ENCODE measurements around the gene RPS23.
"Not testable (repeated sequence)": the region's sequence is repeated elsewhere in the genome, so short reads cannot be mapped to it uniquely, and the experiment has no call there.

RPS23 gene

GRCh38 chr5:82287625-82288024 is 9.5 kb upstream of the RPS23 start:
- no peak for DNase-seq

GRCh38 chr5:82285206-82285605 is 7.1 kb upstream of the RPS23 start:
- DNase-seq = no peak

- DNase-seq = no peak
Measured at GRCh38 chr5:82283893-82284292, 5.7 kb upstream of the RPS23 start.

GRCh38 chr5:82278711-82279370 is 687 bp upstream of the RPS23 start:
- DNase-seq = no peak

- no peak for DNase-seq
Measured at GRCh38 chr5:82277613-82277986, 554 bp downstream of the RPS23 start.

GRCh38 chr5:82276800-82277612 is 1.1 kb downstream of the RPS23 start:
- DNase-seq = no peak

GRCh38 chr5:82275216-82275664 is 2.9 kb downstream of the RPS23 start:
- DNase-seq = no peak

GRCh38 chr5:82274343-82275211 is 3.6 kb downstream of the RPS23 start:
- no peak for DNase-seq

GRCh38 chr5:82273426-82273825 is 4.7 kb downstream of the RPS23 start:
- DNase-seq = not testable (repeated sequence)

- not testable (repeated sequence) for DNase-seq
Measured at GRCh38 chr5:82272571-82273356, 5.4 kb downstream of the RPS23 start.

GRCh38 chr5:82269363-82269762 is 8.8 kb downstream of the RPS23 start:
- not testable (repeated sequence) for DNase-seq

GRCh38 chr5:82267297-82267933 is 10.7 kb downstream of the RPS23 start:
- DNase-seq = not testable (repeated sequence)

GRCh38 chr5:82265047-82265446 is 13.1 kb downstream of the RPS23 start:
- DNase-seq = peak; percentile 66

- peak; percentile 22 for DNase-seq
Measured at GRCh38 chr5:82259172-82259800, 18.9 kb downstream of the RPS23 start.

- DNase-seq = no peak
Measured at GRCh38 chr5:82257729-82258128, 20.4 kb downstream of the RPS23 start.

GRCh38 chr5:82257247-82257646 is 20.9 kb downstream of the RPS23 start:
- no peak for DNase-seq

- DNase-seq = no peak
Measured at GRCh38 chr5:82255844-82256243, 22.3 kb downstream of the RPS23 start.

- DNase-seq = no peak
Measured at GRCh38 chr5:82252744-82253143, 25.4 kb downstream of the RPS23 start.

GRCh38 chr5:82246960-82247574 is 31.1 kb downstream of the RPS23 start:
- no peak for DNase-seq

GRCh38 chr5:82244854-82245635 is 33.1 kb downstream of the RPS23 start:
- DNase-seq = no peak
